Neural cell (in vitro differentiated cells): ENCODE results near the gene ELP5. TPM values are rescaled to one million over a fixed set of nuclear protein-coding genes. Genes with fewer than 3 reads are reported as not detected.

ENCODE experiments used
- H2AFZ ChIP-seq: fragments of 200-600, 300-800 bp; sonication (generic), shearing (Covaris generic); 2 replicates; pipeline ENCODE4 v1.6.0; 2014; ENCODE audit warnings: low read depth, mild to moderate bottlenecking, antibody characterized with exemption, low read length, moderate library complexity
- H3F3A ChIP-seq: fragments of 200-600 bp; shearing (Covaris generic); 2 replicates; pipeline ENCODE4 v1.6.1; 2016; ENCODE audit warnings: mild to moderate bottlenecking, moderate library complexity, mixed read lengths, antibody characterized with exemption, low read length; ENCODE audit not compliant: insufficient read depth, poor library complexity, severe bottlenecking
- H3K27ac ChIP-seq: fragments of 200-600, 300-800 bp; sonication (generic), shearing (Covaris generic); 2 replicates; pipeline ENCODE4 v1.5.1; 2014; ENCODE audit warnings: mild to moderate bottlenecking, low read length, moderate library complexity
- H3K27me3 ChIP-seq: fragments of 300-800, 200-600 bp; sonication (generic), shearing (Covaris generic); 2 replicates; pipeline ENCODE4 v1.6.0; 2014; ENCODE audit warnings: mild to moderate bottlenecking, low read depth, low read length, moderate library complexity; ENCODE audit not compliant: insufficient read depth
- H3K36me3 ChIP-seq: fragments of 300-800, 200-600 bp; sonication (generic), shearing (Covaris generic); 2 replicates; pipeline ENCODE4 v1.5.1; 2014; ENCODE audit warnings: mild to moderate bottlenecking, antibody characterized with exemption, low read length, moderate library complexity; ENCODE audit not compliant: insufficient read depth
- H3K4me2 ChIP-seq: fragments of 300-800, 200-600 bp; sonication (generic), shearing (Covaris generic); 2 replicates; pipeline ENCODE4 v1.6.0; 2014; ENCODE audit warnings: mild to moderate bottlenecking, low read length
- H3K4me3 ChIP-seq: fragments of 300-800, 200-600 bp; sonication (generic), shearing (Covaris generic); 2 replicates; pipeline ENCODE4 v1.5.1; 2014; ENCODE audit warnings: mild to moderate bottlenecking, low read length, moderate library complexity
- H3K79me2 ChIP-seq: fragments of 200-600 bp; shearing (Covaris generic); replicated peaks from 2 replicates; pipeline ENCODE4 v1.6.0; 2014; ENCODE audit warnings: mild to moderate bottlenecking, low read length, moderate library complexity; ENCODE audit not compliant: insufficient read depth
- H3K9ac ChIP-seq: fragments of 300-800, 200-600 bp; sonication (generic), shearing (Covaris generic); 2 replicates; pipeline ENCODE4 v1.6.1; 2016; ENCODE audit warnings: mild to moderate bottlenecking, low read length, mixed read lengths
- H3K9me2 ChIP-seq: fragments of 200-600 bp; shearing (Covaris generic); 2 replicates; pipeline ENCODE4 v1.6.1; 2016; ENCODE audit warnings: mild to moderate bottlenecking, low read length, mixed read lengths; ENCODE audit not compliant: insufficient read depth
- H3K9me3 ChIP-seq: fragments of 200-600, 300-800 bp; sonication (generic), shearing (Covaris generic); 2 replicates; pipeline ENCODE4 v1.6.1; 2016; ENCODE audit warnings: mild to moderate bottlenecking, mixed run types, low read length, moderate library complexity, mixed read lengths
- H4K20me1 ChIP-seq: fragments of 200-600 bp; shearing (Covaris generic); 2 replicates; pipeline ENCODE4 v1.6.1; 2016; ENCODE audit warnings: mild to moderate bottlenecking, mixed run types; ENCODE audit not compliant: insufficient read depth
- EP300 ChIP-seq: fragments of 450-650 bp; conservative IDR thresholded peaks from 2 replicates; pipeline ENCODE4 v1.6.1; 2014; ENCODE audit warnings: antibody characterized with exemption, mild to moderate bottlenecking, moderate library complexity; ENCODE audit not compliant: poor library complexity, severe bottlenecking
- EZH2 ChIP-seq: fragments of 200-600, 300-800 bp; shearing (Covaris generic), sonication (generic); IDR thresholded peaks from 2 replicates; pipeline ENCODE4 v1.6.1; 2014; ENCODE audit warnings: antibody characterized with exemption, low read length, borderline replicate concordance, mild to moderate bottlenecking; ENCODE audit not compliant: insufficient read depth, poor library complexity, severe bottlenecking
- MXI1 ChIP-seq: fragments of 450-650 bp; conservative IDR thresholded peaks from 2 replicates; pipeline ENCODE4 v1.6.1; 2014; ENCODE audit warnings: antibody characterized with exemption, mild to moderate bottlenecking; ENCODE audit not compliant: poor library complexity, severe bottlenecking
- POLR2AphosphoS5 ChIP-seq: IDR thresholded peaks from 2 replicates; pipeline ENCODE4 v1.6.1; 2012
- RAD21 ChIP-seq: fragments of 450-650 bp; conservative IDR thresholded peaks from 2 replicates; pipeline ENCODE4 v1.6.1; 2014; ENCODE audit warnings: antibody characterized with exemption, mild to moderate bottlenecking, moderate library complexity
- SMC3 ChIP-seq: fragments of 450-650 bp; conservative IDR thresholded peaks from 2 replicates; pipeline ENCODE4 v1.6.1; 2014; ENCODE audit warnings: antibody characterized with exemption, mild to moderate bottlenecking, moderate library complexity; ENCODE audit not compliant: poor library complexity
- TAF1 ChIP-seq: IDR thresholded peaks from 2 replicates; pipeline ENCODE4 v1.6.1; 2012; ENCODE audit warnings: low read depth
- polyA plus RNA-seq: library from polyadenylated mRNA; depleted of rRNA; stranded (reverse); fragments of >200 nt; gene quantifications from 2 replicates; pipeline ENCODE4 v1.2.3, GENCODE V29; 2014
- TF ChIP-seq, protein P1 (sequence below): fragments of 450-650 bp; IDR thresholded peaks from 2 replicates; pipeline ENCODE4 v1.5.1; 2014; ENCODE audit warnings: antibody characterized with exemption, mild to moderate bottlenecking, moderate library complexity; ENCODE audit not compliant: poor library complexity, severe bottlenecking
- TF ChIP-seq, protein P2 (sequence below): IDR thresholded peaks from 2 replicates; pipeline ENCODE4 v1.6.1; 2012; ENCODE audit warnings: borderline replicate concordance

The ELP5 gene
- polyA plus RNA-seq, 1 donor from 2014 or later: 82.7 TPM

DNA sequence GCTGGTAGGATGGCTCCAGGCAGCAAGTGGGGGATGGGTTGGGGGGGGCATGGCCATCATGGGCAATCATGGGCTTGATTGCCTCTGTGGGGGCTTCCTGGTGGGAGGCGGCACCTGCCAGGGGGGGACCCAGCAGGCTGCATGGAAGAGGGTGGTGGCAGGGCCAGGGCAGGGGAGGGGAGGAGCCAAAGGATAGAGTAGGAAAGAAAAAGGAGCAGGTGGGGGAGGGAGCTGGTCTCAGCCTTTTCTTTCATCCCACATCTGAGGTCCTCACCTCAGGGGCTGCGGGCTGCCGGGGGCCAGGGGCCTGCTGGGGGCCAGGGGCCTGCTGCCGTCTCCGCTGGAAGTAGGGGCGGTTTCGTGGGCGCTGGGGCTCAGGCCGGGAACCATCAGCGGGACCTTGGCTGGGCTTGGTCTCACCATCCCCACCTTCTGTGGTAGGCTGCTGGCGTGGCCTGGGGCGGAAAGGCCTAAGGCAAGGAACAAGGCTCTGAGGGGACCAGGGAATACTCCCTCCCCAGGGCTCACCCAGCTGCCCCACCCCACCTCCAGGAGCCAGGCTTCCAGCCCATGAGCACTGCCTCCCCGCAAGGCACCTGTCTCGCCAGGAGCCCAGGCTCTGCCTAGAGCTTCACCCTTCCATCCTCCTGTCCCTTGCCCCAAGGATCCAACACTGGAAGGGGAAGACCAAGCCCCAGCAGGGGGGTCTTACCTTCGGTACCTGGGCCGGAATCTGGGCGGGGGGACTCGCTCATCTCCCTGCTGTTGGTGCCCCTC lies 37.4 kb downstream of the ELP5 start:
- H3K27me3 ChIP-seq: peaks cover 28% of the 10 kb centered on the region
- TF ChIP-seq, protein P1, sequence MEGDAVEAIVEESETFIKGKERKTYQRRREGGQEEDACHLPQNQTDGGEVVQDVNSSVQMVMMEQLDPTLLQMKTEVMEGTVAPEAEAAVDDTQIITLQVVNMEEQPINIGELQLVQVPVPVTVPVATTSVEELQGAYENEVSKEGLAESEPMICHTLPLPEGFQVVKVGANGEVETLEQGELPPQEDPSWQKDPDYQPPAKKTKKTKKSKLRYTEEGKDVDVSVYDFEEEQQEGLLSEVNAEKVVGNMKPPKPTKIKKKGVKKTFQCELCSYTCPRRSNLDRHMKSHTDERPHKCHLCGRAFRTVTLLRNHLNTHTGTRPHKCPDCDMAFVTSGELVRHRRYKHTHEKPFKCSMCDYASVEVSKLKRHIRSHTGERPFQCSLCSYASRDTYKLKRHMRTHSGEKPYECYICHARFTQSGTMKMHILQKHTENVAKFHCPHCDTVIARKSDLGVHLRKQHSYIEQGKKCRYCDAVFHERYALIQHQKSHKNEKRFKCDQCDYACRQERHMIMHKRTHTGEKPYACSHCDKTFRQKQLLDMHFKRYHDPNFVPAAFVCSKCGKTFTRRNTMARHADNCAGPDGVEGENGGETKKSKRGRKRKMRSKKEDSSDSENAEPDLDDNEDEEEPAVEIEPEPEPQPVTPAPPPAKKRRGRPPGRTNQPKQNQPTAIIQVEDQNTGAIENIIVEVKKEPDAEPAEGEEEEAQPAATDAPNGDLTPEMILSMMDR: no peak
- TF ChIP-seq TAF1: no peak
- TF ChIP-seq RAD21: no peak
- no peak for TF ChIP-seq EZH2
- TF ChIP-seq POLR2AphosphoS5: no peak
- TF ChIP-seq EP300: no peak
- TF ChIP-seq MXI1: no peak
- TF ChIP-seq SMC3: no peak
- TF ChIP-seq, protein P2, sequence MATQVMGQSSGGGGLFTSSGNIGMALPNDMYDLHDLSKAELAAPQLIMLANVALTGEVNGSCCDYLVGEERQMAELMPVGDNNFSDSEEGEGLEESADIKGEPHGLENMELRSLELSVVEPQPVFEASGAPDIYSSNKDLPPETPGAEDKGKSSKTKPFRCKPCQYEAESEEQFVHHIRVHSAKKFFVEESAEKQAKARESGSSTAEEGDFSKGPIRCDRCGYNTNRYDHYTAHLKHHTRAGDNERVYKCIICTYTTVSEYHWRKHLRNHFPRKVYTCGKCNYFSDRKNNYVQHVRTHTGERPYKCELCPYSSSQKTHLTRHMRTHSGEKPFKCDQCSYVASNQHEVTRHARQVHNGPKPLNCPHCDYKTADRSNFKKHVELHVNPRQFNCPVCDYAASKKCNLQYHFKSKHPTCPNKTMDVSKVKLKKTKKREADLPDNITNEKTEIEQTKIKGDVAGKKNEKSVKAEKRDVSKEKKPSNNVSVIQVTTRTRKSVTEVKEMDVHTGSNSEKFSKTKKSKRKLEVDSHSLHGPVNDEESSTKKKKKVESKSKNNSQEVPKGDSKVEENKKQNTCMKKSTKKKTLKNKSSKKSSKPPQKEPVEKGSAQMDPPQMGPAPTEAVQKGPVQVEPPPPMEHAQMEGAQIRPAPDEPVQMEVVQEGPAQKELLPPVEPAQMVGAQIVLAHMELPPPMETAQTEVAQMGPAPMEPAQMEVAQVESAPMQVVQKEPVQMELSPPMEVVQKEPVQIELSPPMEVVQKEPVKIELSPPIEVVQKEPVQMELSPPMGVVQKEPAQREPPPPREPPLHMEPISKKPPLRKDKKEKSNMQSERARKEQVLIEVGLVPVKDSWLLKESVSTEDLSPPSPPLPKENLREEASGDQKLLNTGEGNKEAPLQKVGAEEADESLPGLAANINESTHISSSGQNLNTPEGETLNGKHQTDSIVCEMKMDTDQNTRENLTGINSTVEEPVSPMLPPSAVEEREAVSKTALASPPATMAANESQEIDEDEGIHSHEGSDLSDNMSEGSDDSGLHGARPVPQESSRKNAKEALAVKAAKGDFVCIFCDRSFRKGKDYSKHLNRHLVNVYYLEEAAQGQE: no peak
- no peak overlapping the region for H3K4me3 ChIP-seq

GRCh38 chr17:7290166-7290565 lies 38.2 kb downstream of the ELP5 start:
- Histone ChIP-seq H3K79me2 (no peaks in the 10 kb centered on the region), H4K20me1 (no peaks in the 10 kb centered on the region), H3K36me3 (no peaks in the 10 kb centered on the region), H3K9me3 (no peaks in the 10 kb centered on the region), H3K4me3 (no peak overlapping the region), H3K9me2 (no peaks in the 10 kb centered on the region), H3K9ac (no peak overlapping the region), H3F3A (no peaks in the 10 kb centered on the region), H3K4me2 (no peak overlapping the region), H3K27ac (no peak overlapping the region), H2AFZ (no peak overlapping the region), H3K27me3 (peaks cover 34% of the 10 kb centered on the region)
- TF ChIP-seq, protein P2: no peak
- TF ChIP-seq SMC3 (no peak), RAD21 (no peak), EP300 (no peak), EZH2 (no peak), TAF1 (no peak), POLR2AphosphoS5 (no peak), MXI1 (no peak)
- TF ChIP-seq, protein P1: no peak

More for the DNA sequence above, 37.4 kb downstream of the ELP5 start:
- Histone ChIP-seq H3K9me3 (no peaks in the 10 kb centered on the region), H3K9ac (no peak overlapping the region), H3K9me2 (no peaks in the 10 kb centered on the region), H3K4me2 (no peak overlapping the region), H3K27ac (no peak overlapping the region), H2AFZ (no peak overlapping the region), H4K20me1 (no peaks in the 10 kb centered on the region), H3K36me3 (no peaks in the 10 kb centered on the region), H3F3A (no peaks in the 10 kb centered on the region), H3K79me2 (no peaks in the 10 kb centered on the region)
